Muscle of arm (tissue), 12 donors: Measurements from ENCODE around the gene DCUN1D4. TPM values are rescaled to one million over a fixed set of nuclear protein-coding genes. Genes with fewer than 3 reads are reported as not detected.

Source experiments
- DNase-seq: peaks from one replicate; pipeline ENCODE4 v3.0.0-alpha.2; 2013
- polyA plus RNA-seq, 12 donors: library from polyadenylated mRNA; unstranded; fragments of 120-200 nt; gene quantifications; one replicate each; pipeline ENCODE4 v1.2.1, GENCODE V29; 2013; ENCODE audit not compliant: insufficient read length in 12 of 12

Gene DCUN1D4
- polyA plus RNA-seq, 12 donors, result 18.6 to 33.4 (median 29.1) TPM; not detected in 1

- DNase-seq, result no peak
These were observed 8.4 kb downstream of the DCUN1D4 start for GRCh38 chr4:51851090-51851936.

DNA sequence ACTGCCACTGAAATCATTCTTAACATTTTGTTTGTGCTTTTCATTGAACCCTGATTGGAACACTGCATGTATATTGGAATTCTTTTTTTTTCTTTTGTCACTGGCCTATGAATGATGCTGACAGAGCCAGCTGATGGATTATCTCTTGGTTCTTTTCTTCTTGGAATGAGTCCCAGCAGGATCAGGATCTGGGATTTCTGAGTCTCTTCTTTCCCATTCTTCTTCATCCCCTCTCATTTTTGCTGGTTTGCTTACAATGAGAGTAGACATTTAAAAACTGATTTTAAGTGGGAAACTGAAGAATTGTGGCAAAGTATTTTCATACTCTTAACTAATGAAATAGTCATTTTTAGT lies 9.0 kb downstream of the DCUN1D4 start:
- no peak for DNase-seq

DNA sequence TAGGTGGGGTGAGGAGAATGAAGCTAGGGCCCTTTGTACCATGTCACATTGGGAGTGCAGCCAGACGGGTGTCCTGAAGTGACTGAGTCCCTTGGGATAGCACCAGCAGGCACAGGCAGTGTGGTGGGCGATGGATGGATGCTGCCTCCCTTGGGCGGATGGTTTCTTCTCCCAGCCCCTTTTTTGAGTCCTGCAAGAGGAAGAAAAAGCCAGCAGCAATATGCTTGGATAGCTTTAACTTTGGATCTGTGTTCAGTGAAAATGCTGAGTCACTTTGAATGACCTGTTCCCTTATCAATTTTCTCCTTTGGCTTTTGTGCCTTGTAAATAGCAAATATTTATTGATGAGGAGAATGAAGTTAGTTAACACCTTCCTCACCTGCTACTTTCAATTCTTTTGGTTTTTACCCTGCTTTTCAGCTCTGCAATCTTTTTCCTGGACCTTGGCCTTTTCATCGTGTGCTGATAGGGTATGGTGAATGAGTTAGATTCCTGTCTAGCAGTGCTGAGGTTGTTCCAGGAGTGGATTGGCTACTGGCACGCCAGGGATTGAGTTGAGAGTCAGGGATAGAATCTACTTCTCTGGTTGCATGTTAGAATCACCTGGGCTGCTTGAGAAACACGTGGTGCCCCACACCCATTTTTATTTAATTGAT lies 10.2 kb downstream of the DCUN1D4 start:
- DNase-seq, result no peak

- no peak for DNase-seq
These were observed 12.3 kb downstream of the DCUN1D4 start for GRCh38 chr4:51855270-51855669.

DNA sequence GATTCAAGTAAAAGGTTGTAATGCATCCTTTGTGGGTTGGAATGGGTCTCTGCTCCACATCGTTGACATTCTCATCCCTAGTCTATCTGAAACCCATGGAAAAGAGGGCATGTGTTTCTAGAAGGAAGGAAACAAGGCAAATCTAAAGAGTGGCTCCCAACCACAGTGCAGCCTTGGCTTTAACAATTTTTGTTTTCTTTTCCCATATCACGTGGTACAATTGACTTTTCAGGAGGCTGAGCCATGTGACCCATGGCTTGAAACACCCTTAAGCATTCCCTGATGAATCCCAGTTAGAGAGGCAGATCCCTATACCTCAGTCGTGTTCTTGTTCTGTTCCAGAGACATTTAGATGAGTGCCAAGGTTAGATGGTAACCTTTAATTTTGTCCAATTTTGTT lies 12.8 kb downstream of the DCUN1D4 start:
- no peak for DNase-seq

GRCh38 chr4:51858605-51859202 lies 15.8 kb downstream of the DCUN1D4 start:
- no peak for DNase-seq

DNA sequence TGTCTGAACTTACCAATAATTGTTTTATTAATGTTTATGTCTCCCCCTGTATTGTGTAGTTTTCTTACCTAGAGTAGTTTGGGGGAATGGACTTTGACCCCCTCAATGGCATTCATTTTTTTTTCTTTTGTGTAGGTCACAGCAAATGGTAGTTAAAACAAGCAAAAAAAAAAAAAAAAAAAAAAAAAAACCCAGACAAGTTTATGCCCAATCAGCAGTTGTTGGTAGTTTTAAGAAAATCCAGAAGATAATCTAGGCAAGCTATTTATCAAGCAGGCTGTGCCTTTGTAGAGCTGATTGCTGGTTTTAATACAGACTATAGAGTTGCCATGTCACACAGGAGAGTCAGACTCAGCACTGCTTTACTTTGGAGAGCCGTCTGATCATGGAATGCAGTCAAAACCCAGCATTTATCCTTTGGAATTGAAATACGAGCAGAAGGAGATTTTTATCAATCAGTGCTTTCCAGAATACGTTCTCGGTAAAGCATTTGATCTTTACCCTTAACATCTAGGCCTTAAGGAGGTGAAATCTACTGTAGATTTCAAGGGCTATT lies 16.6 kb downstream of the DCUN1D4 start:
- no peak for DNase-seq

- DNase-seq, result no peak
These were observed 19.2 kb downstream of the DCUN1D4 start for GRCh38 chr4:51862199-51862598.

- DNase-seq, result no peak
These were observed 19.8 kb downstream of the DCUN1D4 start for GRCh38 chr4:51862781-51863180.

- DNase-seq, result no peak
These were observed 22.8 kb downstream of the DCUN1D4 start for GRCh38 chr4:51865717-51866116.

- DNase-seq, result no peak
These were observed 23.9 kb downstream of the DCUN1D4 start for GRCh38 chr4:51866835-51867234.

DNA sequence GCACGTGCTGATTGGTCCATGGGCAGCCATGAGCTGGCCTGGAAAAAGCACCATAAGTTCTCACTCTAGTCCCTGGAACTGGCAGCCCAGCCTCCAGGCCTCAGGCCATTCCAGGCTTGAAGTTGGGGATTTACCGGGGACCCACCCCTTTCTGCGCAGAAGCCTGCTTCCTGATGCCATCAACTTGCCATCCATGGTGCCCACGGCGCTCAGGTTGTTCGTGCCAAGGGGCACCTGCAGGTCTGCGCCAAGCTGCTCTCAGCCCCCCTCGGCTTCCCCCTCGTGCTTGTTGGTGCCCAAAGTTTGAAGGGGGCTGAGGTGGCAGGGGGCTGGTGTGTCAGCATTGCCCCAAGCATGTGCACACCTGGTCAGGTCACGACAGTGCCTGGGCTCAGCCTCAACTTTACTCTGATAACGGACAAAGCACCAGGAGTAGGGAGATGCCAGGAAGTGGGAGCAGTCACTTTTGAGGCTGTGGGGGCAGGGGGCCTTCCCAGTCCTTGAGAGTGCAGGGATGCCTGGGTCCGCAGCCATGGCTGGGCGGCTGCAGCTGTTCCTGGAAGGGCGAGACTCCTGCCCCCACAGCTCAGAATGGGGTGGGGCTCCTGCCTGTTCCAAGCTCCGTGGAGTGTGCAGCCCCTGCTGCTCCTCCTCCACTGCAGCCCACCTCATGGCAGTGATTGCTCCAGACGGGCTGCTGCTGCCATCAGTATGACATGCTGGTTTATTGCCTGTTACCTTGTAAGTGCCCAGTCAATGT lies 24.9 kb downstream of the DCUN1D4 start:
- no peak for DNase-seq

DNA sequence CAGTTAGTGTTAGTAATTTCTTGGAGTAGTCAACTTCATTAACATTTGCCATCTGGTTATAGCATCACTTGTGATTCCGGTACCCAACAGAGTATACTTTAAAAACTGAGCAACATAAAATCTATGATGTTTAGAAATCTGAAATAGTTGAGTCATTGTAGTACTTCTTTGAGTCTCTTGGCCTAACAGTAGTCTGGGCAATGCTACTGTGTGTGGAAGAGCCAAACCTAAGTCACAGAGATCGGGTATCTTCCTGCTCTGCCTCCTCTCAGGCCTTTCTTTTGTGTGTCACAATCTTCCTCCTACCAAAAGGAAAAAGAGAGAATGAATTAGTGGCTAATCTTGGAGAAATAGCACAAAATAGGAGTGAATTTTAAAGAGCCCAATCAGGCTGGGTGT lies 25.5 kb downstream of the DCUN1D4 start:
- no peak for DNase-seq

DNA sequence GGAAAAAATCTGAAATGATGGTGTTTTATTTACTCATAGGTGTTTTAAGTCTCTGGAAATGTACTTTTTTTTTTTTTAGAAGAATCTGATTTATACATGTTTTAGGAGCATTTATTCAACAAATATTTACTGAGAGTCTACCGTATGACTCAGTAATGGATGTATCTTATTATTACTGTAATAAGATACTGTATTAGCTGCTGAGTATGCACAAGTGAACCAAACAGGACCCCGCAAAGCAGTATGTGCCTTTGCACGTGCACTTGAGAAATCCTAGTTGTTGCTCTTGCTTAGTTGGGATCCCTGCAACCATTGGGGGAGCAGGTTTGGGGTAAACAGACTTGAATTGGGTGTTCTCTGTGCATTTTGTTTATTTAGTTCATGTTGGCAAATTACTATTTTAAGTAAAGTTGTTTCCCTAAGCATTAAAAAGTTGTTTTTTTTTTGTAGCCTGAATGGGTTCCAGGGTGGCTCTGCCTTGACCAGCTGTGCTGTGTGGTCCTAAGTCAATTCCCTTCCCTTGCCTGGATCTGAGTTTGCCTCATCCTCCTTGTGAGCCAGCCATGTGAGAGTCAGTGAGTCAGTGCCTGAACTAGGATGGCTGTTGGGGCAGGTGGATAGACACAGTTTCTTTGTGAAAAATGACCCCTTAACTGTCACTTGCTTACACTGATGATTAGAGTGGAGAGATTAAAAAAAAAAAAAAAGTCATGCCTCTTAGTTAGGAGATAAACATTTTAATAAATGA lies 27.7 kb downstream of the DCUN1D4 start:
- no peak for DNase-seq

DNA sequence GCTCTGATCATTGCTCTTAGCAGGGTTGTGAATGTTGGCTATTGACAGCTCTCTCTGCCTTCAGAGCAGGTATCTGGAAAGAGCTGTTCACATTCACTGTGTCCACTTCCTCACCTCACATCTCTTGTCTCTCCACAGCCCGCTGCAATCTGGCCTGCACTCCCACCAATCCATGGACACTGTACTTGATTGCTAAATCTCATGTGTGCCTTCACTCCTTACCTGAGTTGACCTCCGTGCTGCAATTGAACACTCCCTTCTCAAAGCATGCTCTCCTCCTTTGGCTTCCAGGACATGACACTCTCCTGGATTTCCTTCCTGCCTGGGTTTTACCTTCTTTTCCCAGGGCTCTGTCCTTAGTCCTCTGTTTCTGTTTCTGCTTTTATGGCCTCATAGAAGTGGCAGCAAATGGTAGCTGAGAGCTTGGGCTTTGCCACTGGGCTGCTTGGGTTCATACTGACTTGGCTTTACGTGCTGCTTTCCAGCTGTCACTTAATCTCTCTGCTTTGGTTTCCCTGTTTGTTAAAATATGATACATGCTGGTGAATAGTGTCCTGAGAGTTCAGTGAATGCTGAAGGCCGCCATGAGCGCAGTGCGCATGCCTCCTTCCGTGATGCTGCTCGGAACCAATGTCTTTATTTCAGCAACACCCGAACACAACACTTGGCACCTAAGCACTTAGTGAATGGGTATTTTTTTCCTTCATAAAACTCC lies 29.5 kb downstream of the DCUN1D4 start:
- DNase-seq, result no peak

- DNase-seq, result no peak
These were observed 31.6 kb downstream of the DCUN1D4 start for GRCh38 chr4:51874551-51874950.

GRCh38 chr4:51878431-51878830 lies 35.5 kb downstream of the DCUN1D4 start:
- no peak for DNase-seq

DNA sequence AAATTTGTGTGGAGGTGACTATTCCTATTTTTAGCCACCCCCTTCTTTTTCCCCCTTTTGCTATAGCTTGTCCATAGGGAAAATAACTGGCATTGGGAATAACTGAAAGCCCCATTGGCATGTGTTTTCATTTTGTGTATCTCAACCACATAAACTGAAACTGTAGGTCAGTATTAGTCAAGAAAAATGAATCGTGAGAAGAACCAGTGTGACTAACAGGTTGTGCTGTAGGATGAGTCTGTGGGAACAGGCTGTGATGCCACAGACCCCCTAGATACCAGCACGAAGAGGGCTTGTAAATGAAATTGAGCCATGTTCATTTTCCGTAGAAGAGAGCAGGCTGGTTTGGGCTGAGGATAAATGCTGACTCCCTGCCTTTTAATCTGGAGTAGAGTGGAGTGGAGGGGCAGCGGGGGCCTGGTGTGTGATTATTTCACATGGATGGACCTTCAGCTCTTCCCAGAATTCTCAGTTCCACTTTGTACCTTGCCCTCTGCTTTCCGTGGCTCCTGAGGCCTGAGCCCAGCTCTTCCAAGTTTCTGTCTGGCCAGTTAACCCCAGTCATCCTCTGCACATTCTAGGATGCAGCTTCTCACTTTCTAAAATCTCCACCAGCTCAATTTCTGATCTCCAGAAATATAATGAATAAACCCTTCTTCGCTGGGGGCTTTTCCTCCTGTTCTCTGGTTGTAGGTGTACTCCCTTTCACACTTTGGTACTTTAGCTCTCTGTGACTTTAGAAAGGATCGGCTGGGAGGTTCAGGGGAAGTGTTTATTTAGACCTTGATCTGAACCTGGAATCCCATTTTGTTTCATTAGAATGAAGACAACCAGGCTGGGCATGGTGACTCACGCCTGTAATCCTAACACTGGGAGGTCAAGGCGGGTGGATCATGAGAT lies 37.3 kb downstream of the DCUN1D4 start:
- DNase-seq, result no peak

GRCh38 chr4:51884055-51884454 lies 41.1 kb downstream of the DCUN1D4 start:
- no peak for DNase-seq
